ENCODE data around the gene KARS1.

DNA sequence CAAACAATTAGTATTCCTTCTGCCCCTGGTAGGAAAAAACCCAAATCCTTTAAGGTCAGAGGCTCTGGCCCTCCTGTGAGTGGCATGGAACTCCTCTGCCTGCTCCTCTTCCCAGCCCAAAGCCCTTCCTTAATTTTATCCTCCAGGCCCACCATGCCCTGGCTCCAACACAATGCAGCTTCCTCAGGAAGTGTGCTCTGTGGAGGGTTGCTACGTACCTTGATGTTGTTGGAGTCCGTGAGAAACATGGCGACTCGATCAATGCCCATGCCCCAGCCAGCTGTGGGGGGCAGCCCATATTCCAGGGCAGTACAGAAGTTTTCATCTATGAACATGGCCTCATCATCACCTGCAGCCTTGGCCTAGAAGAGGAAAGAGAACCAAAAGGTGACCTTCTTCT is 19.1 kb downstream of the KARS1 start:
- TF ChIP-seq MAFK (IDR thresholded peaks at IDR 0.05; ENCODE audit: low read depth, low read length) (no peak), SMC3 (IDR thresholded peaks at IDR 0.05; ENCODE audit: low read depth, low read length) (no peak), POLR2A (IDR thresholded peaks at IDR 0.05; ENCODE audit: low read depth, low read length) (no peak), RCOR1 (IDR thresholded peaks at IDR 0.05; ENCODE audit: insufficient replicate concordance, low read length) (no peak), RAD21 (IDR thresholded peaks at IDR 0.05; ENCODE audit: low read length) (no peak), MXI1 (IDR thresholded peaks at IDR 0.05; ENCODE audit: borderline replicate concordance, low read depth, low read length) (no peak), BHLHE40 (IDR thresholded peaks at IDR 0.05; ENCODE audit: low read depth, low read length) (no peak), RFX5 (IDR thresholded peaks at IDR 0.05; ENCODE audit: low read depth, low read length) (no peak), MAZ (IDR thresholded peaks at IDR 0.05; ENCODE audit: borderline replicate concordance, low read depth, low read length) (no peak), NFE2L2 (IDR thresholded peaks at IDR 0.05; ENCODE audit: low read depth, low read length) (no peak), FOS (IDR thresholded peaks at IDR 0.05; ENCODE audit: low read depth, low read length) (no peak)
- TF ChIP-seq, protein P1, sequence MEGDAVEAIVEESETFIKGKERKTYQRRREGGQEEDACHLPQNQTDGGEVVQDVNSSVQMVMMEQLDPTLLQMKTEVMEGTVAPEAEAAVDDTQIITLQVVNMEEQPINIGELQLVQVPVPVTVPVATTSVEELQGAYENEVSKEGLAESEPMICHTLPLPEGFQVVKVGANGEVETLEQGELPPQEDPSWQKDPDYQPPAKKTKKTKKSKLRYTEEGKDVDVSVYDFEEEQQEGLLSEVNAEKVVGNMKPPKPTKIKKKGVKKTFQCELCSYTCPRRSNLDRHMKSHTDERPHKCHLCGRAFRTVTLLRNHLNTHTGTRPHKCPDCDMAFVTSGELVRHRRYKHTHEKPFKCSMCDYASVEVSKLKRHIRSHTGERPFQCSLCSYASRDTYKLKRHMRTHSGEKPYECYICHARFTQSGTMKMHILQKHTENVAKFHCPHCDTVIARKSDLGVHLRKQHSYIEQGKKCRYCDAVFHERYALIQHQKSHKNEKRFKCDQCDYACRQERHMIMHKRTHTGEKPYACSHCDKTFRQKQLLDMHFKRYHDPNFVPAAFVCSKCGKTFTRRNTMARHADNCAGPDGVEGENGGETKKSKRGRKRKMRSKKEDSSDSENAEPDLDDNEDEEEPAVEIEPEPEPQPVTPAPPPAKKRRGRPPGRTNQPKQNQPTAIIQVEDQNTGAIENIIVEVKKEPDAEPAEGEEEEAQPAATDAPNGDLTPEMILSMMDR (conservative IDR thresholded peaks at IDR 0.05; ENCODE audit: low read depth, low read length): no peak
- TF ChIP-seq, protein P2, sequence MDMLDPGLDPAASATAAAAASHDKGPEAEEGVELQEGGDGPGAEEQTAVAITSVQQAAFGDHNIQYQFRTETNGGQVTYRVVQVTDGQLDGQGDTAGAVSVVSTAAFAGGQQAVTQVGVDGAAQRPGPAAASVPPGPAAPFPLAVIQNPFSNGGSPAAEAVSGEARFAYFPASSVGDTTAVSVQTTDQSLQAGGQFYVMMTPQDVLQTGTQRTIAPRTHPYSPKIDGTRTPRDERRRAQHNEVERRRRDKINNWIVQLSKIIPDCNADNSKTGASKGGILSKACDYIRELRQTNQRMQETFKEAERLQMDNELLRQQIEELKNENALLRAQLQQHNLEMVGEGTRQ (IDR thresholded peaks at IDR 0.05; ENCODE audit: low read depth, low read length): no peak
- TF ChIP-seq, protein P3, sequence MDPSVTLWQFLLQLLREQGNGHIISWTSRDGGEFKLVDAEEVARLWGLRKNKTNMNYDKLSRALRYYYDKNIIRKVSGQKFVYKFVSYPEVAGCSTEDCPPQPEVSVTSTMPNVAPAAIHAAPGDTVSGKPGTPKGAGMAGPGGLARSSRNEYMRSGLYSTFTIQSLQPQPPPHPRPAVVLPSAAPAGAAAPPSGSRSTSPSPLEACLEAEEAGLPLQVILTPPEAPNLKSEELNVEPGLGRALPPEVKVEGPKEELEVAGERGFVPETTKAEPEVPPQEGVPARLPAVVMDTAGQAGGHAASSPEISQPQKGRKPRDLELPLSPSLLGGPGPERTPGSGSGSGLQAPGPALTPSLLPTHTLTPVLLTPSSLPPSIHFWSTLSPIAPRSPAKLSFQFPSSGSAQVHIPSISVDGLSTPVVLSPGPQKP (IDR thresholded peaks at IDR 0.05; ENCODE audit: borderline replicate concordance, low read depth, low read length): no peak
